Type B pancreatic cell (in vitro differentiated cells): Measurements from ENCODE around the gene DEK. TPM values are rescaled to one million over a fixed set of nuclear protein-coding genes. Genes with fewer than 3 reads are reported as not detected.

Experiments used
- DNase-seq: peaks from one replicate; pipeline ENCODE4 v3.0.0; 2021; ENCODE audit warnings: mixed read lengths; ENCODE audit not compliant: unreplicated experiment; ENCODE audit errors: extremely low spot score
- H3K27ac Mint-ChIP-seq: 2 replicates; pipeline ENCODE4 v1.8.0; 2021; ENCODE audit warnings: mild to moderate bottlenecking, mixed read lengths
- H3K27me3 Mint-ChIP-seq: 2 replicates; pipeline ENCODE4 v1.8.0; 2021; ENCODE audit warnings: mixed read lengths
- H3K36me3 Mint-ChIP-seq: 2 replicates; pipeline ENCODE4 v1.8.0; 2021; ENCODE audit warnings: mixed read lengths
- H3K4me1 Mint-ChIP-seq: one replicate; pipeline ENCODE4 v1.8.0; 2021; ENCODE audit warnings: mixed read lengths; ENCODE audit not compliant: unreplicated experiment
- H3K4me3 Mint-ChIP-seq: 2 replicates; pipeline ENCODE4 v1.8.0; 2021; ENCODE audit warnings: mild to moderate bottlenecking, mixed read lengths
- H3K9me3 Mint-ChIP-seq: 2 replicates; pipeline ENCODE4 v1.8.0; 2021; ENCODE audit warnings: mixed read lengths
- total RNA-seq: library from RNA; stranded (reverse); gene quantifications from 2 replicates; pipeline ENCODE4 v1.2.1, GENCODE V29; 2021; ENCODE audit warnings: low replicate concordance
- TF ChIP-seq, protein P1 (sequence below): fragments of 200-600 bp; sonication (generic); conservative IDR thresholded peaks from 2 replicates; pipeline ENCODE4 v1.5.0; 2021; ENCODE audit warnings: antibody characterized with exemption, mild to moderate bottlenecking

The DEK gene
- total RNA-seq, 1 donor from 2014 or later = 124 TPM

DNA sequence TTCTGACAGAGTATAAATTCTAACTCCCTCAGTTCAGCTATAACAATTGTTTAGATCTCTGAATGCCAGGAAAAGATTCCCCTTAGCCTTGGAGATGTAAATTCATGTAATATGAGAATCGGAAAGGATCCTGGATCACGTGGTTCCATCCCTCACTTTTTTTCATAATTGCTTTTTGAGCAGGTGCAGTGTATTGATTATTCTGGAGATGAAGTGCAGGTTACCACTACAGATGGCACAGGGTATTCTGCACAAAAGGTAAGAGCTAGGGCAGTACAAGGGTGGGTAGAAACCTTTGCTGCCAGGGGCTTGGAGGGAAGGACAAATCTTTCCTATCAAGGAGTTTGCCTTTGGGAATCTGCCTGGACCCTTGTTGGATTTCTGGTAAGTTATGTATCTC lies 56.4 kb downstream of the DEK start:
- Mint-ChIP-seq H3K27ac (no peak overlapping the region), H3K27me3 (no peaks in the 10 kb centered on the region), H3K36me3 (peaks cover 35% of the 10 kb centered on the region), H3K4me3 (no peak overlapping the region), H3K4me1 (no peaks in the 10 kb centered on the region), H3K9me3 (no peaks in the 10 kb centered on the region)
- no peak for DNase-seq
- TF ChIP-seq, protein P1, sequence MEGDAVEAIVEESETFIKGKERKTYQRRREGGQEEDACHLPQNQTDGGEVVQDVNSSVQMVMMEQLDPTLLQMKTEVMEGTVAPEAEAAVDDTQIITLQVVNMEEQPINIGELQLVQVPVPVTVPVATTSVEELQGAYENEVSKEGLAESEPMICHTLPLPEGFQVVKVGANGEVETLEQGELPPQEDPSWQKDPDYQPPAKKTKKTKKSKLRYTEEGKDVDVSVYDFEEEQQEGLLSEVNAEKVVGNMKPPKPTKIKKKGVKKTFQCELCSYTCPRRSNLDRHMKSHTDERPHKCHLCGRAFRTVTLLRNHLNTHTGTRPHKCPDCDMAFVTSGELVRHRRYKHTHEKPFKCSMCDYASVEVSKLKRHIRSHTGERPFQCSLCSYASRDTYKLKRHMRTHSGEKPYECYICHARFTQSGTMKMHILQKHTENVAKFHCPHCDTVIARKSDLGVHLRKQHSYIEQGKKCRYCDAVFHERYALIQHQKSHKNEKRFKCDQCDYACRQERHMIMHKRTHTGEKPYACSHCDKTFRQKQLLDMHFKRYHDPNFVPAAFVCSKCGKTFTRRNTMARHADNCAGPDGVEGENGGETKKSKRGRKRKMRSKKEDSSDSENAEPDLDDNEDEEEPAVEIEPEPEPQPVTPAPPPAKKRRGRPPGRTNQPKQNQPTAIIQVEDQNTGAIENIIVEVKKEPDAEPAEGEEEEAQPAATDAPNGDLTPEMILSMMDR = no peak

DNA sequence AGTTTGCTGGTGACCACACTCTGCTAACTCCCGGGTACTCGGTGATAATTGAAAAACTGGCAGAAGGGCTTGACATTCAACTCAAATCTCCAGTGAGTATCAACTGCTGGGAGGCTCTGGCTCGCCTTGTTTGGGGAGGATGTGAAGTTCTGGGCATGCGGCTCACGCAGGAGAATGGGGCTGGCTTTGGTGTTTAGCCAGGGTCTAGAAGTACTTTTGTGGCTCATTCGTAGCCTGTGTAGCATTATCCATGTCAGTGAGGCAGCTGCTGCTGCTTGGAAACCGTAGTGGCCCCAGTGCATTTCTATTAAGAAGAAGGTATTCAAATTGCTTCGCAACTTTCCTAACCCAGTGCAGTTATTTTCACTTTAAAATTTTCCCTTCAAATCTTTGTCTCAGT lies 56.9 kb downstream of the DEK start:
- Mint-ChIP-seq H3K36me3 (peaks cover 35% of the 10 kb centered on the region), H3K27ac (no peak overlapping the region), H3K9me3 (no peaks in the 10 kb centered on the region), H3K4me3 (no peak overlapping the region), H3K27me3 (no peaks in the 10 kb centered on the region), H3K4me1 (no peaks in the 10 kb centered on the region)
- TF ChIP-seq, protein P1 = no peak
- no peak for DNase-seq

DNA sequence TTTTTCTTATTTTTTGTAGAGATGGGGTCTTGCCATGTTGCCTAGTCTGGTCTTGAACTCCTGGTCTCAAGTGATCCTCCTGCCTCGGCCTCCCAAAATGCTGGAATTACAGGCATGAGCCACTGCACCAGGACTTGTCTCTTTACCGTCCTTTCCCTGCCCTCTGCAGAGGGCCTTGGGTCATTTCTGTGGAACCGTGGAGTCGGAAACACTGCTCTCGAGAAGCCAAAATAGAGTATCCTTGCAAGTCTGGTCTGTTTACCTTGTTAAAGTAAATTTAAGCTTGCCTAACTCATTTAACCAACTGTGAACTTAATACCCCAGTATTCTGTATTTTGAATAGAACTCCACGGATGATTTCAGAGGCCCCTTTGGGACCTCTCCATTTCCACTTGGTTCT lies 57.7 kb downstream of the DEK start:
- no peaks in the 10 kb centered on the region for H3K9me3 Mint-ChIP-seq
- TF ChIP-seq, protein P1 = no peak
- H3K36me3 Mint-ChIP-seq = peaks cover 31% of the 10 kb centered on the region
- no peak overlapping the region for H3K4me3 Mint-ChIP-seq
- H3K27me3 Mint-ChIP-seq = no peaks in the 10 kb centered on the region
- no peaks in the 10 kb centered on the region for H3K4me1 Mint-ChIP-seq
- no peak for DNase-seq
- no peak overlapping the region for H3K27ac Mint-ChIP-seq

GRCh38 chr6:18204691-18205090 lies 59.6 kb downstream of the DEK start:
- peaks cover 30% of the 10 kb centered on the region for H3K36me3 Mint-ChIP-seq
- H3K27me3 Mint-ChIP-seq = no peaks in the 10 kb centered on the region
- no peaks in the 10 kb centered on the region for H3K9me3 Mint-ChIP-seq
- no peaks in the 10 kb centered on the region for H3K4me1 Mint-ChIP-seq
- H3K27ac Mint-ChIP-seq = no peak overlapping the region
- H3K4me3 Mint-ChIP-seq = no peak overlapping the region
- TF ChIP-seq, protein P1 = no peak
- DNase-seq = no peak

DNA sequence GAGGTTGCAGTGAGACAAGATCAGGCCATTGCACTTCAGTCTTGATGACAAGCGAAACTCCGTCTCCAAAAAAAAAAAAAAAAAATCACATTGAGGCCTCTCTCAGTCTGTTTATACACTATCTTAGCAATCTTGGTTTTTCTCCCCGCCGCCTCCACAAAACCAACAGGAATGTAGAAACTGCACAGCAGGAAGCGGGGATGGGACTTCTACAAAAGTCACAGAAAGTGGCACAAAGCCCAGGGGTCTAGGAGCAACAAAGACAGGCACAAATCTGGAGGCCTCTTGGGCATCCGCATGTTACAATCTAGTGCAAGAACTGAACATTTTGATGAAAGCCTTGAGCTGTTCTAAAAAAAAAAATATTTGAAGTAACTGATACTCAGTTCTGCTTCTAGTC lies 60.5 kb downstream of the DEK start:
- no peak overlapping the region for H3K27ac Mint-ChIP-seq
- no peaks in the 10 kb centered on the region for H3K27me3 Mint-ChIP-seq
- no peaks in the 10 kb centered on the region for H3K9me3 Mint-ChIP-seq
- H3K4me1 Mint-ChIP-seq = no peaks in the 10 kb centered on the region
- DNase-seq = no peak
- H3K36me3 Mint-ChIP-seq = peaks cover 30% of the 10 kb centered on the region
- no peak overlapping the region for H3K4me3 Mint-ChIP-seq
- TF ChIP-seq, protein P1 = no peak

- TF ChIP-seq, protein P1 = no peak
- Mint-ChIP-seq H3K4me1 (no peaks in the 10 kb centered on the region), H3K27me3 (no peaks in the 10 kb centered on the region)
Observed at GRCh38 chr6:18192026-18192425, 72.3 kb downstream of the DEK start.

More at GRCh38 chr6:18192026-18192425, 72.3 kb downstream of the DEK start:
- DNase-seq = no peak
- H3K27ac Mint-ChIP-seq = no peak overlapping the region
- peaks cover 12% of the 10 kb centered on the region for H3K36me3 Mint-ChIP-seq
- no peak overlapping the region for H3K4me3 Mint-ChIP-seq
- no peaks in the 10 kb centered on the region for H3K9me3 Mint-ChIP-seq
